NCI-H2196 (cell line): ENCODE data around the gene CARMIL1.
A peak's percentile ranks its signal among the peaks of the same experiment; 100 is the strongest.
"Not testable (repeated sequence)": the region's sequence is repeated elsewhere in the genome, so short reads cannot be mapped to it uniquely, and the experiment has no call there.

Source experiments
- DNase-seq: peaks from one replicate; lab custom pipeline; 2025; ENCODE audit not compliant: unreplicated experiment; lab: John Stamatoyannopoulos, UW

The CARMIL1 gene

DNA sequence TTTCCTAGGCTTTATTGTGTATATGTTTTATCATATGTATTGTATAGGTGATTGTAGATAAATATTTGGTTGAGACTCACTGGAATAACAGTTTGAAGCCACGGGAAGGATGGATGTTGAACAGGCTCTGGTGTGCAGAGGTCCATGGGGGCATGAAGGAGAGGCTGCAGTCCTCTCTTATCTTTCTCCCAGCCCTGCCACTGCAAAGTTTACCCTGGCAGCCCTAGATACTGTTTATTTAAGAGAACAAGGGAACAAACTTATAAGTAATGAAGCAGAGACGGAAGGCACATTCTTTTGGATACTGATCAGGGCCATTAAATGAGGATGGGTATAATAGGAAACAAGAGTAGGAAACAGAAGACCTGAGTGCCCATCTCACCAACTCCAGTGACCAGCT is 269.3 kb downstream of the CARMIL1 start:
- DNase-seq: no peak

DNA sequence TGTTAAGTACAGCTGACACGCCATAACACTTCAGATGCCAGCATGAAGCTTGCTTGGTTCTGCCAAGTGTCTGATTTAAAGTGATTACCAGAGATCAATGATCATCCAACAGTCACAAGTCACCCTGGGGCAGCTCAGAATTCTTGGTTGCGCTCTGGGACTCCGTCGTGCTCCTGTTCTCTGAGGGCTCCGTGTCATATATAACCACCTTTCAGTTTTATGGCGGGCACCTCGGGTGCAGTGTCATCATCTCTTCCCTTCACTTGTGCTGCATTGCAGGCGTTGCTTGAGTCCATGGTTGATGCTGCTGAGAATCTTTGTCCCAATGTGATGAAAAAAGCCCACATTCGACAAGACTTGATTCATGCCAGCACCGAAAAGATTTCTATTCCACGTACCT is 271.5 kb downstream of the CARMIL1 start:
- no peak for DNase-seq

DNA sequence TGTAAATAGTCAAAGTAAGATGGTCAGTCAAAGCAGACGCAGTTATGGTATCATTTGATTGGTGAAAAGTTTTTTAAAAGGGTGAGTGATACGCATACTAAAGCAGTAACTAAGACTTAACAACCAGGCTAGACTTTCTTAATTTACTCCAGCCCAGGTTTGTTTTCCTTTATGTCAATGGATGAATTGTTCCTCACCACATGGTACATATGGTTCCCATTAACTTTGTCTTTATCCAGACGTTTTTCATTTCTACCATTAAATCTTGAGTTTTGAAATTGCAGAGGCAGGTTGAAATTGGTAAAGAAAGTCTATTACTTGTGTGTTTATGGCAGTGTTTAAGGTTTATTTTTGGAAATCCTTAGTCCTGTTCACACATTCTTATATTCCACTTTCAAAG is 274.3 kb downstream of the CARMIL1 start:
- no peak for DNase-seq

DNA sequence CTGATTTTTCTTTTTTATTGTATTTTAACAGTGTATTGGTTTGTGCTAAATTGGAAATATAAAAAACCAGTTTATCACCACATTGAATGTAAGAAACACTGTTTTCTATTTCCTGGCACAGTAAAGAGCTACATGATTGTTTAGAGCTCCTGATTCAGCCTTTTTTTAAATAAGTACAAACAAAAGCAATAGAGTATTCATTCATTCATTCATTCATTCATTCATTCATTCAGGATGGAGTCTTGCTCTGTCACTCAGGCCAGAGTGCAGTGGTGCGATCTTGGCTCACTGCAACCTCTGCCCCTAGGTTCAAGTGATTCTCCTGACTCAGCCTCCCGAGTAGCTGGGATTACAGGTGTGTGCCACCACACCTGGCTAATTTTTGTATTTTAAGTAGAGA is 276.0 kb downstream of the CARMIL1 start:
- DNase-seq: no peak

DNA sequence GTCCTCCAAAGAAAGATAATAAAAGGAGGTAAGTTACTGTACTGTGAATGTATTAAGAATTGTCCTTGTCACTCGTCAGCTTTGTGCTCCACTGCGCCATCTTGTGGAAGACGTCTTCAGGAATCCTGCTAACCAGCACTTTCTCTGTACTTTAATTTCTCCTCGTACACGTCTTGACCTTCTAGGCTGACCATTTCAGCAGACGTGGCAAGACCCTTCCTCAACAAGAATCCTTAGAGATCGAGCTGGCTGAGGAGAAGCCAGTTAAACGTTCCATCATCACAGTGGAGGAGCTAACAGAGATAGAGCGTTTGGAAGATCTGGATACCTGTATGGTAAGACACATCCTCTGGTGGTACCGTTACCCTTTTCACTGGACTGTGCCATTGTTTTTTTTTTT is 277.3 kb downstream of the CARMIL1 start:
- DNase-seq: peak; percentile 76

DNA sequence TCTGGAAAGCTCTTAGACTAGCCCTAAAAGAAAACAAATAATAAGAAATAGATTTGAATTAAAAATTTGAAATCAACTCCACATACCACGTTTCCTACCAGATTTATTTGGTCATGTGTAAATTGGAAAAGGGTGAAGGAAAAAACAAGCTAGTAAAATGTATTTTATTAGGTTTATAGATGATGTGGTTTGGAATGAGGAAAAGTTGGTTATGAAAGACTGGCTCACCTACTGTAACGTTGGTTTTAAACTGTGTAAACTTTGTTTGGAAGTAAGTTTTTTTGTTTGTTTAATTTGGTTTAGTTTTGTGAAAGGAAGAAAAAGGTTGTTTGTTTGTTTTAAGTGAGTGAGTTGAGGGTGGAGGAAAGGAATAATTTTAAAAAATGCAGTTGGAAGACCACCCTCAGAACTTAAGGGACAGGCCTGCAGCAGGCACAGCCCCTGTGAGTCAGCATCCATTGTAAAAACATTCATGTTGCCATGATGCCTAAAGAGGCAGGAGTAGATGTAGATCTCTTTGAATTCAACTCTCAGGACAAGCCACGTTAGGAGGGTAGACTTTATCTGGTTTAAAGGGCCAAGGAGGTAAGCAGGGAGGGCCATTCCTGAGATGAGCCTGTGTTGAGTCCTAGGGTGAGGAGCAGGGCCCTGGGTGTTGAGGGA is 279.1 kb downstream of the CARMIL1 start:
- DNase-seq: no peak

DNA sequence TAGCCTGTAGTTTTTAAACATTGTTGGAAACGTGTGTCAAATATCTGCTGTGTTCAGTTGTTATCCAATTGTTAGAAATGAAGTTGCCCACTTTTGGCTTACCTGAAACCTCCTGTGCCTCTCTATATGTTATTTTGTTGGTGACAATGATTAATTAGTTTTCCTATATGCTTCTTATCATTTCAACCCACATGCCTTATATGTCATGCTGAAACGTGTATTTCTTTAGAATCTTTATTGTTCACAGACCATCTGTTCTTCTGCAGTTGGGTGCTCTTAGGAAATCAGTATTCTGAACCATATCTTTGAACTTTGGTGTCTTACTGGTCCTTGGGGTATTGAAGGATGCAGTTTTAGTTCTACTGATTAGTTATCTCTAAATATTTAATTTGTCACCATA is 281.7 kb downstream of the CARMIL1 start:
- DNase-seq: no peak

DNA sequence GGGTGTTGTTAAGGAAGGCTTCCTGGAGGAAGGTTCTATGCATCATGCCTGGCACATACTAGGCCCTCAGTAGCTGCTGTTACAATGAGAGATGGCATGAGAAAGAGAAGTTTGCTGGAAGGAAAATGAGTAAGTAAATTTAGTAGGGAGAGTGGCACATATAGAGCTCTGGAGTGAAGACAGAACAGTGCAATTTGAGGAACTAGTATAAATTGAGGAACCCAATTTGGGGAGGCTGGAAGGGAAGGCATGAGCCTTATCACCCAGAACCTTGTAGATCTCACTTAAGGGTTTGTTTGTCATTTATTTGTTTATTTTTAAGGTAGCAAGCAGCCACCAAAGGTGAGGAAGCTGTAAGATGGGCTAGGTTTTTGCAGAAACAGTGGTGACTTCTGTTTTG is 285.8 kb downstream of the CARMIL1 start:
- DNase-seq: no peak

DNA sequence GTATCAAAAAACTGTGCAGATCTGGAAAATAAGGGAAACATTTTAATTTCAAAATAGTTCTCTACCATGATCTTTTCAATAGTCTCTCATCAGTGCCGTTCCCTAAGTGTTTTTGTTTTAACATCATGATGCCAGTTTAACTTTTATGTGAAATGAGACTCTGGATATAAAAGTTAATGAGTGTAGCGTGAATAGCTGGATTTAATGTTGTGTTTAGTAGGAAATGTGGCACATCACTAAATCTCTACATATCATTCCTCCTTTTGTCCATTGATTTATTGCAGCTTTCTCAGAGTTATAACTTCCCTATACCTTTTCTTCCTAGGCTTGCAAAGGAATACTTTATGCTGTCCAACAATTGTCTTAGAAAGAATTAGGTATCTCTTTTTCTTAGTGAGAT is 291.4 kb downstream of the CARMIL1 start:
- no peak for DNase-seq

DNA sequence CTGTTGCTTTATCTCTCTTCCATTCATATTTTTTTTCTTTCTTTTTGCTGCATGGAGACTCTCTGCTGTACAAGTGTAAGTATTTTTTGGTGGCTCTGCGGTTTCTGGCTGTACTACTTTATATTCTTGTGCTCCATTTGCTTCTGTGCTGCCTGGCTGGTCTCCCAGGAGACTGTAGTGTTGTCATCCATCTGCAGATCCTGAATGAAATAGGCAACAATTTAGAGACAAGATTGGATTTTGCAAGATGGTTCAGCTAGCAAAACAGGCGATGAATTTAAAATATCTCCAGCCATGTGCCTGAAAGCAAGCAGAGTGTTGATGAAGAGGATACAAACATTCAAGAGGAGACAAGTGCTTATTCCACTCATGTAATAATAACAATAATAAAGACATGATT is 297.7 kb downstream of the CARMIL1 start:
- DNase-seq: no peak

DNA sequence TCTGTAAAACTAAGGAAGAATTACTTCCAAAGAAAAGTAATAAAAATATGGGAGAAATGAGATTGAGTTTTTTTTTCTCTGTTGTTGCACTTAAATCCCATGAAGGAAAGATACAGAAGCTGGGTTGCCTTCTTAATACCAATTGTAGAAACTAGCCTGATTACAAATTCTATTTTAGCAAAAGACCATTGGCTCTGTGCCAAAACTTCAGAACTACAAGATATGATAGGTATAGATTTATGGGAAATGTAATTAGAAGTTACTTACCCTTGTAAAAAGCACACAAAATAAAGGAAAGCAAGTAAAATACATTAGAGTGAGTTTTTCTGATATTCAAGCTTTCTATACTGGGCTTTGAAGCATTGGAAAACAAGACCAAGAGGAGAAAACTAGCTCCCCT is 299.4 kb downstream of the CARMIL1 start:
- DNase-seq: no peak

DNA sequence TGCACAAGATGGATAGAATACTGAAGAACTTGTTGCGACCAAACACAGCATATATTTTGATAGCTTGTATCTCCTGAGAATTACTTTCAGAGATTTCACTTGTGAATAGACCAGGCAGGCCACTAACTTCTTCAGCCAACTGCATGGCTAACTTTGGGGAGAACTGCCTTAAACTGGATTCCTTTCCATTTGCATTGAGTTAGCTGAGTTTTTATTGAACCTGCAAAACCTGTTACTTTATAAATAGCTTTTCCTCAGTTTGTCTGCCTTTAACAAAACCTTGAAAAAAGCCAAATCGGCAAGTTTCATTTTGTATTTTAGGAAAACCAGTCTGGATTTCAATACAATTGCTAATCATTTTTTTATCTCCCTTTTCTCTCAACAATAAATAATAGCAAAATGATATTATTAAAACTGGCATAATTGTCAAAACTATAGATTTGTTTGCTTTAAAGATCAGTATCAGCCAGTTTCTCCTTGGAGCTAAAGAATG is 300.3 kb downstream of the CARMIL1 start:
- DNase-seq: no peak

DNA sequence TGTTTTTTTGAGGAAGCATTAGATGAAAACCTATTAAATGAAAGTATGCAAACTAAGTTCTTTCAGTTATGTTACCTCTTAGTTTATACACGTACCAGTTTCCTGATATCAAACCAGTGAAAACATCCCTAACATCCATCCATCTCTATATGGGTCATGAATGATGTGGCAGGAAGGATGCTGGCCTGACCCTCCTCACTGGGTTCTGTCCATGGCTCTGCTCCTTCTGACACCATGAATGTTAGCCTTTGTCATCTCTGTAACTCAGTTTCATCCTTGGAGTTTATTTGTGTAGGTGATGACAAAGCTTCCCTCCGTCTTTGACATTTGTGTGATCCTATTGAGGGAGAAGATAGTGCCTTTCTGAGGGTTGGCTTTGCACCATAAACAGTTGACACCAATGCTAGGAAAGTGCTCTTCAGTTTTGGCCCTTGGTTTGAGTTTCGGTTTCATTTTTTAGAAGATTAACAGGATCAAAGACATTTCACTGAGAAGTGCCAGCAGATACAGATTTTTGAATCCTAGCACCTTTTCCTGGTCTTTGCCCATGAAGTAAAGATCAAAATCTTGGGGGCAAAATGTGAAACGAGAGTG is 300.8 kb downstream of the CARMIL1 start:
- peak; percentile 14 for DNase-seq

DNA sequence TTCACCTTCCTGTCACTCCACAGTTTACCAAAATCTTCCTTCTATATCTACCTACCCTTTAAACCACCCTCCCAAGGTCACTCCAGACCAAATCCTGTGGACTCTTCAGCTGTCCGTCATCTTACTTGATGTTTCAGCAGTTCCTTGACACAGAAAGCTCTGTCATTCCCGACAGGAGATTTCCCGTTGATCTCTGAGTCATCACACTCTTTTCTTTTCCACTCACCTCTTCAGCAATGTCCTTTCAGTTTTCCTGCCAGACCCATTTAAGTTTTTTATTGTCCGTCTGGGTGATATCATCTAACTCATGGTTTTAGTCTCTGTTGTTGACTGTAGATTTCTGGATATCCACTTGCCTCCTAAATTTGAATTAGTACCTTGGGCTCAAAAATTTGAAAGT is 302.9 kb downstream of the CARMIL1 start:
- DNase-seq: no peak

DNA sequence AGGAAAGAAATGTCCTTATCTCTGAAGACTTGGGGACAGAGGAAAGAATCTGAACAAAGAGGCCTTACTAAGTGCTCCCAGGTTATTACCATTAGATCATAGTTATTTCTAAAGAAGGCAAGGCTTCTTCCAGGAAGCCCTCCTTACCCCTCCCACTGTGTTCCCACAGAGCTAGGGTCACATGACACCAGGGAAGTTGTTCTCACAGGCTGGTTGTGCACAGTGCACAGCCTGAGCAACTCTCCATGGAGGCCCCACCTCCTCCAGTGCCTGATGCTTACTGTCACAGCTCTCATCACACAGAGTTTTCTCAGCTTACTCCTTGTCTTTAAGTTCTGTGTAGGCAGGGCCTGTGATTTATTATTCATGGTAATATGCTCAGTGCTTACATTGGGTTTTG is 303.9 kb downstream of the CARMIL1 start:
- no peak for DNase-seq

DNA sequence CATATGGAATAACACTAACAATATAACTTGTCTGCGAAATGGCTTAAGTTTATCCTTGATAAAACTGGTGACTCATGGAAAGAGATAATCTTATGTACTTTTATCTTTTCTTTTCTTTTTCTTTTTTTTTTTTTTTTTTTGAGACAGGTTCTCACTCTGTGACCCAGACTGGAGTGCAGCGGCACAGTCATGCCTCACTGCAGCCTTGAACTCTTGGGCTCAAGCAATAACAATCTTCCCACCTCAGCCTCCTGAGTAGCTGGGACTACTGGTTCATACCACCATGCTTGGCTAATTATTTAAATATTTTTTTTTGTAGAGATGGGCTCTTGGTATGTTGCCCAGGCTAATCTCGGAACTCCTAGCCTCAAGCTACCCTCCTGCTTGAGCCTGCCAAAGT is 304.7 kb downstream of the CARMIL1 start:
- DNase-seq: no peak

DNA sequence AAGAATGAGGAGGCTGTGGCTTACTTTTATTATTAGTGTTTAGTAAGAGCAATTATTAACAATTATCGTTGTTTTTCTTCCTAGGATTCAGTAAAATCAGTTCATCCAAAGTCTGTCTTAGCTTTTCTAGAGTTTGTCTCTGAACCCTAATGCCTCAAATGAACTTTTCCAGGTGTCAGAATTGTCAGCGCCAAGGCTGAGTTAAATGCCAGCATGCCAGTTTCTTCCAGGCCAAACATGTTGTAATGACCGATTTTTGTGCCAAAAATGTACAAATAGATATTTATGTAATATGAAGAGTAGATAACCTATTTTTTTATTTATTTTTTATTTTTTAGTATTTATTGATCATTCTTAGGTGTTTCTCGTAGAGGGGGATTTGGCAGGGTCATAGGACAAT is 306.1 kb downstream of the CARMIL1 start:
- no peak for DNase-seq

DNA sequence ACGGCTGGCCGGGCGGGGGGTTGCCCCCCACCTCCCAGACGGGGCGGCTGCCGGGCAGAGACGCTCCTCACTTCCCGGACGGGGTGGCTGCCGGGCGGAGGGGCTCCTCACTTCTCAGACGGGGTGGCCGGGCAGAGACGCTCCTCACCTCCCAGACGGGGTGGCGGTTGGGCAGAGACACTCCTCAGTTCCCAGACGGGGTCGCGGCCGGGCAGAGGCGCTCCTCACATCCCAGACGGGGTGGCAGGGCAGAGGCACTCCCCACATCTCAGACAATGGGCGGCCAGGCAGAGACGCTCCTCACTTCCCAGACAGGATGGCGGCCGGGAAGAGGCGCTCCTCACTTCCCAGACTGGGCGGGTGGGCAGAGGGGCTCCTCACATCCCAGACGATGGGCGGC is 306.9 kb downstream of the CARMIL1 start:
- not testable (repeated sequence) for DNase-seq

DNA sequence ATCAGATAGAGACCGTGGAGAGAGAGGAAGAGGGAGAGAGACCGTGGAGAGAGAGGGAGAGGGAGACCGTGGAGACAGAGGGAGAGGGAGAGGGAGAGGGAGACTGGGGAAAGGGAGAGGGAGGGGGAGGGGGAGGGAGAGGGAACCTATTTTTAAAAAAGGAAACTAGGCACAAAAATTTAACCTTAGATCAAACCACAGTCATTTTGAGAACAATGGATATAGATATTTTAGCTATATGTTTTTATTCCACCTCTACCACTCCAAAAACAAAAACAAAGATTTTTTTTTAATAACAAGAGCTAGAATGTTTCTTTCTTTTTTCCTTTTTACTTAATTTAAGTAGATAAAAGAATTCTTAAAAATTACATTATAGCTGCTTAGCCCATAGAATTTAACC is 307.8 kb downstream of the CARMIL1 start:
- DNase-seq: no peak

DNA sequence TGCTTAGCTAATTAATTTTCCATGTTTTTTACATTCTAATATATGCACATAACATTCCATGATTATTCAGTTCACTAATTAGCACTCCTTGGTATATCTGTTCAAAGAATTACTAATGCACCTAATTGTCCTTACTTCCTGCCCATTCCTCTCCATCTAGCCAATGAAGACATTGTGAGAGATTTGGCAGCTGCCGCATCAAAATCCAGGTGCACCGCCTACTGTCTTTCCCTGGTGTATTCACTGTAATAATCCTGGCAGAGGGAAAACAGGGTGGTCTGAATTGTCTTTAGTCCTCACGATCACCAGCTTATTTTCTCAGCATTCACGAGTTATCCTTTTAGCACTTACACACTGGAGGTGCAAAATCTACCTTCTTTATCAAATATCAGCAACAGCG is 311.8 kb downstream of the CARMIL1 start:
- DNase-seq: no peak

DNA sequence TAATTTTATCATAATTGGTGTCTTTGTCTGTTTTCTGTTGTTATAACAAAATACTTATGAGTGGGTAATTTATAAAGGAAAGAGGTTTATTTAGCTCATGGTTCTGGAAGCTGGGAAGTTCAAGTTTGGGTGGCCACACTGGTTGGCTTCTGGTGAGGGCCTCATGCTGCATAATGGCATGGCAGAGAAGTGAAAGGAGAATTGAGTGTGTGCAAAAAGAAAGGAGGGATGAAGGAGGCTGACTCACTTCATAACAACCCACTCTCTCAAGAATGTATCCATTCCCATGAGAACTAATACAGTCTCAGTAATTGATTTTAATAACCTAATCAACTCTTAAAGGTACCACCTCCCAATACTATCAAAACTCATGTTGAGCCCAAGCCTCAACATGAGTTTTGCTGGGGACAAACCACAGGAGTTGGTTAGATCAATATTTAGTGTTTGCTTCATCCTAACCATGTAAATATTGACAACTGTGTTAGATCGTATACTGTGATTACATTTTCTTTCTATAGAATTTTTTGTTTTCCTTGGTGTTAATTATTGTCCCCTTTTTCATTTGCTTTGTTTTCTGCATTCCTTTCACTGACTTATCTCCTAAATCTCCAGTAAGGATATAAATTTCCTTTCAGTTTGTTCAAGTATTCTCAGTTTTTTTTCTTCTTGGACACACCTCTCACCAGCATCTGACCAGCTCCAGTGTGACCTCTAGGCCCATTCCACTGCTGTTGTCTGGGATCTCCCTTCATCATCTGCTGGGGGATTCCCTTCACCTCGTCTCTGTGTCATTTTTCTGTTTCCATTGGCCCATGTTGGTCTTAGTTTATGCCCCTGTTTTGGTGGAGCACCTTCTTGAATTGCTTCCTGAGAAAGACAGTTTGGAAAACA is 318.0 kb downstream of the CARMIL1 start:
- DNase-seq: no peak

DNA sequence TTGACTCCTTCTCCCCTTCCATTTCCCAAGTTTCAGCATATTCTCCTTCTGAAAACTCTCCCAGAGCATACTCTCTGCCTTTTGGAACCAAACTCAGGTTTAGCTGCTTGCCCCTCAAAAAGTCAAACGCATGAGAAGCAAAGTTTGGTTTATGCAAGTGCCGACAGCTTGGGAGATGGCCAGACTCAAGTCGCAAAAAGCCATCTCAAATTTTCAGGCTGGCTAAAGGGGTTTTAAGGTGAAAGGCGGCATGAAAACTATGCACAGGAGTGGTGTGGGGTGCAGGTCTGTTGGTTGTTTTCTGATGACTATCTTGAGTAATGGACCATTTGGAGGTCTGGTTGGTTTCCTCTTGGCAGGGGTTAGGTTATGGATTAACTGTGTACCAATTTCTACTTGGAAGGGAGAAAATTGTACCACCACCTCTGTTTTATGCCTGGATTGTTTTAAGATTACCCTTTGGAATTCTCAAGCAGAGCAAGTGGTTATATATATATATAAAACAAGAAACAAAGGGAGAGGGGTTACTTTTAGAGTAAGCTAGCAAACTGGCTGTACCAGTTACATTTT is 320.4 kb downstream of the CARMIL1 start:
- no peak for DNase-seq
